Measurements from ENCODE around the gene YIPF4.

GRCh38 chr2:32262105-32262504, 15.6 kb upstream of the YIPF4 start:
- TF ChIP-seq CTCF (IDR thresholded peaks at IDR 0.05): no peak
- TF ChIP-seq POLR2A (IDR thresholded peaks at IDR 0.05; ENCODE audit: low read depth): no peak
- no peak for TF ChIP-seq POLR2AphosphoS5 (IDR thresholded peaks at IDR 0.05)
- TF ChIP-seq EP300 (IDR thresholded peaks at IDR 0.05): no peak

Data from esophagus muscularis mucosa (tissue), 4 donors.